ENCODE measurements around the gene THSD4.
A peak's percentile ranks its signal among the peaks of the same experiment; 100 is the strongest.
"Not testable (repeated sequence)": the region's sequence is repeated elsewhere in the genome, so short reads cannot be mapped to it uniquely, and the experiment has no call there.

THSD4 gene

GRCh38 chr15:71713191-71713809 is 598.0 kb downstream of the THSD4 start:
- DNase-seq: no peak

GRCh38 chr15:71715914-71716313 is 600.6 kb downstream of the THSD4 start:
- DNase-seq: no peak

DNA sequence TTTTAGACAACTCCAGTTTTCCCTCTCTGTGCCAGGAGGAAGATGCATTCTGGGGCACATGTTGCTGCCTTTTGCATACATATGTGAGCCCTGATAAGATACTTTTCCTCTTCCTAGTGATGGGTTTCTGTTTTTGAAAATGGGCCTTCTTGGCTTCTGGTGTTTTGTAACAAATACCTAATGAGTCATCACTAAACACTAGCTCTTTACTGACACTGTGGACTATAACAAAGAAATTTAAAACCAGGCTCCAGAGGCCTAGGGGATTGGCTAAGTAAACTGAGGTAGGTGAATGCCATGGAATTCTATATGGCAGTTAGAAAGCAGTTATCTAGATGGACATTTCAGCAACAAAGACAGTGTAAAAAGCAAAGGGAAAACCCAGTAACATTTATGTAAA is 601.7 kb downstream of the THSD4 start:
- no peak for DNase-seq

DNA sequence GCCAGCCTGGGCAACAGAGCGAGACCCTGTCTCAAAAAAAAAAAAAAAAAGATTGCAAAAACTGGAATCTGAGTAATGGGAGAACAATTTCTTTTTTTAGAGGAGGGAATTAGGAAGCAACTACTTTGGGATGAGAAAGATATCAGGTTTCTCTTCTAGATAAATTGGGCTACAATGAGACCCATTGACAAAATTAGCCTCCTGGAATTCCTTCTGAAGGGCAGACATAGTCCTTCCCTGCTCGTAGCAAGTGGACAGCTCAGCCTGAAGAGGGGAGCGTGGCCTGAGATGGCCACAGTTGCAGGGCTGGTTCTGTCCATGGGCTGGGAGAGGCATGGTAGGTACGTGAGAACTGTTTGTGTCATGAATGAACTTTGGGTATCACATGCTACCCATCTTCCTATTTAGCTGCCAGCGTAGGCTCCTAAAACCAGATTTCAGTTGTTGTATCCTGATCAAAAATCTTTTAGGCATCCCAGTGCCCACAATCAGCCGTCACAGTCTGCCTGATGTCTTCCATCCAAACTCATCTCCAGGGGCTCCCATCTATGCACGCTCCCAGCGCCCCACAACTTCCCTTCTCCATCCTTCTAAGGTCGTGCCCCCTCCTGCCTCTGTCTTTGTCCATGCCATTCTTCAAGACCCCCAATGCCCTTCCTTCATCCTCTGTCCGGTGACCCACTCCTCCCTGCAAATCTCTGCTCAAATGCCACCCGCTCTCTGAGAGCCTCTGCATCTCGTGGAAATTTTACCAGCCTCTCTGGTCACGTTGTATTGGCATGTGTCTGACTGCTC is 603.0 kb downstream of the THSD4 start:
- DNase-seq: no peak

DNA sequence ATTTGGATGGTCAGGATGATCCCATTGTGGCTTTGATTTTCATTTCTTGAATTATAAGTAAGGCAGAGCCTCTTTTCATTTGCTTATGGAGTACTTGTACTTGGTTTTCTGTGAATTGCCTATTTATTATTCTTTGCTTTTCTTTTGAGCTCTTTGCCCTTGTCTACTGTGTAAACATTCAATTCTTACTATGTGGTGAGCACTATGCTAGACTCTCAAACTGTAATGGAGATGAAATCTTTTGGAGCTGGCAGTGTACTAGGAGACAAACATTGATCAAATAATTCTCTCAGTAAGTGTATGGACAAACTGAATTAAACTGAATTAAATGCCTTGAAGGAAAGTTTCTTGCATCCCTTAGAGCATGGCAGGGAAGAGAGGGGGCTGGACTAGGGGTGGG is 608.1 kb downstream of the THSD4 start:
- no peak for DNase-seq

DNA sequence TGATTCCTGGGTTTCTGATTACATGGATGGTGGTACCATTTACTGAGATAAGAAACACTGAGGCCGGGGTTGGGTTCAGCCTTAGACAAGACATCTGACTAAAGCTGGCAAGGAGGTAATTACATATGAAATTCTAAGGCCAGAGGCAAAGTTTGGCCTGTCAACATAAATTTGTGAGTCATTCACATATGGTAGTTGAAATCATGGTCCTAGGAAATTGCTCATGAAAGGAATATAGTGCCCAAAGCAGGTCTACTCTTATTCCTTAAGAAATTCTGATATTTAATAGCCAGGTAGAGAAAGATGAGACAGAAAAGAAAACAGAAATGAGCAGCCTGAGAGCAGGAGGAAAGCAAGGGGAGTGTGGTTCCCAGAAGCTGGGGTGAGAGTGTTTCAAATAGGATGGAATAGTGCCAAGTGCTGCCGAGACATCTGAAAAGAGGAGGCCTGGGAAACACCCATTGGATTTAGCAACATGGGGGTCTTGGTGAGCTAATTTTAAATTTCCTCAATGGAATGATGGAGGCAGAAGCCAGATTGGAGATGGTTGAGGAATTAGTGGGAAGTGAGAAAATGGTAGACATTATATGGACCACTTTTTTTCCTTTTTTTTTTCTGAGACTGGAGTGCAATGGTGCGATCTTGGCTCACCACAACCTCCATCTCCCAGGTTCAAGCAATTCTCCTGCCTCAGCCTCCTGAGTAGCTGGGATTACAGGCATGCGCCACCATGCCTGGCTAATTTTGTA is 610.1 kb downstream of the THSD4 start:
- DNase-seq: not testable (repeated sequence)

DNA sequence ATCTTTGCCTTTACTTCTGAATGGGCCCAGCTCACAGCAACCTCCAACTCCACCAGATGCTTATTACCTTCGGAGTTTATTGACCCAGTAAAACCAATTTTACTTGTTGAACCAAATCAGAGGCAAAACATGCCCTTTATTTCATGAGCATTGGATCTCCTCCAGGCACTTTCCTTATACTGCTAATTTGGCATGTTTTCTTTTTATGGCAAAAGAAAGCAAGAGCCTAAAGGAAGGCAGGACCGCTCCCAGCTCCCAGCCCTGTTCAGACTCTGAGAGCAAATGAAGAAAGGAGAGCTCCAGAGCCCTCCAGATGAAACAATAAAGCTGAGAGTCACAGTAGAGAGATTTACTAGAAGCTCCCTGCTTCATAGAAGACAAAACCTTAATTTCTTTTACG is 613.6 kb downstream of the THSD4 start:
- DNase-seq: no peak

- no peak for DNase-seq
These were observed 614.0 kb downstream of the THSD4 start for GRCh38 chr15:71729319-71729718.

GRCh38 chr15:71730277-71731144 is 615.2 kb downstream of the THSD4 start:
- DNase-seq: no peak

GRCh38 chr15:71732636-71733035 is 617.4 kb downstream of the THSD4 start:
- no peak for DNase-seq

DNA sequence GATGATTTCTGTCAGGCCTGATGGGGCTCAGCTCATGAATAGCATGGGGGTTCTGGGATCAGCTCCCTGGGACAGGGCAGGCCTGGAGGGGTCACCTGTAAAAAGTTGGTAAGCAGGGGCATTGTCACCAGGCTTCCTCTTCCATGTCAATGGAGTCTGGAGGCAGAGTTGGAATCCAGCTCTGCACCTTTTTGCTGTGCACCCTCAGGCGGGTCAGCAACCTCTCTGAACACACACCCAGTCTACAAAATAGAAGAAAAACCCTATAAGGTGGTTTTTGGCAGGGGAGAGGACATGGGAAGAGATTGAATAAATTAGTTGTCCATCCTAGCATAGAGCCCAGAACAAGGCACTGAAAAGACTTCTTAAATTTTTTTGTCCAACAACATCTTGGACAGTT is 617.9 kb downstream of the THSD4 start:
- DNase-seq: no peak

DNA sequence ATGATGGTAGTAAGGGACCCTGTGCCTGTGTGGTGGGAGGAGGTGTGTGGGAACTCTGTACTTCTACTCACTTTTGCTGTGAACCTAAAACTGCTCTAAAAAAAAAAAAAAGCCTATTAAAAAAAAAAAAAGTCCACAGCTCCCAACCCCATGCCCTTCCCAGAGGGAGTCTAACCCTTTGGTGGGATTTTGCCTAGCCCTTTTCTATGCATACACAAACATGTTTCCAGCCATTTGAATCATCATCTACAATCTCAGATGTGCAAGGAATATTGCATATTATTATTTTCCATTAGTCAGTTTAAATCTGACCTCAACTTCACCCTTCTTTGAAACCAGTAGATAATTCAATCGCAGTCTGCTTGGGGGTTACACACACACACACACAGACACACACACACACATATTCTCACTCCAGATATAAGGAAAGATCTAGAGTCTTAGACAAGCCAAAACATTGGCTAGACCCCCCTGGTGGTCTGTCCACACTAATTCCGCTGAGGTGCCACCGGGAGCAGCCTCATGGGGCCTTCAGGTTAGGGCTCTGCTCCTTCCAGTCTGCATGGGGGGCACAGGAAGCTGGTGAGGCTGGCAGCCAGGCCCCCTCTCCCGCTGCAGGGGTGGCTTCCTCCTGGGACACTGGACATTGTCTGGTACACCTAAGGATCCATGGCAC is 619.6 kb downstream of the THSD4 start:
- no peak for DNase-seq

GRCh38 chr15:71735385-71735757 is 620.1 kb downstream of the THSD4 start:
- DNase-seq: no peak

GRCh38 chr15:71736286-71736947 is 621.1 kb downstream of the THSD4 start:
- DNase-seq: no peak

GRCh38 chr15:71737761-71738160 is 622.5 kb downstream of the THSD4 start:
- DNase-seq: no peak

DNA sequence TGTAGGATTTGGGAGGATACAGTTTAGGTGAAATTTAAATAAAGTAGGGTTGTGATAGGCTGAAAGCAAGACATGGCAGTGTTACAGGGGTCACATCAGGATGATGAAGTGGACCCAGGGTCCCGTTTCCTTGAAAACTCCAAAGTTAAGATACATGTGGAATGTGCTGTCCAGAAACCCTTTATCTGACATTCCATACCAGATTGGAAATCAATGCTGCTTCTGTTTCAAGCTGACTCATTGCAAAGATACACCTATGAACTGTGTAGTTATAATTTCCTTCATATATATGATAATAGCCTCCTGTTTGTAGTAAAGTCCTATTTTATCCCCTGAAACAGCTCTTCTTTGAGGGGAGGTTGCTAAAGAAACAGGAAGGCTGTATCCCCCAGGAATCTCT is 624.1 kb downstream of the THSD4 start:
- no peak for DNase-seq

GRCh38 chr15:71742964-71743363 is 627.7 kb downstream of the THSD4 start:
- DNase-seq: no peak

- DNase-seq: peak; percentile 21
These were observed 628.7 kb downstream of the THSD4 start for GRCh38 chr15:71743861-71744382.

DNA sequence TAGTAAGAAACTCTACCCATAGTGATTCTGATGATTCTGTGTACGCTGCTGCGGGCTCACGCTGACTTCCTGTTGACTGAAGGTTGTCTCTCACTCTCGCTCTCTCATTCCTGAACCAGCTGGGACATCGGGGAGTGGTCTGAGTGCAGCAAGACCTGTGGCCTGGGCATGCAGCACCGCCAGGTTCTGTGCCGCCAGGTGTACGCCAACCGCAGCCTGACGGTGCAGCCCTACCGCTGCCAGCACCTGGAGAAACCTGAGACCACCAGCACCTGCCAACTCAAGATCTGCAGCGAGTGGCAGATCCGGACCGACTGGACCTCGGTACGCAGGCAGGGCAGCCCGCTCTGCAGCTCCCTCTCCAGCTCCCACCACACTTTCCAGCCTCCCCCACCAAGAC is 631.4 kb downstream of the THSD4 start:
- DNase-seq: no peak

DNA sequence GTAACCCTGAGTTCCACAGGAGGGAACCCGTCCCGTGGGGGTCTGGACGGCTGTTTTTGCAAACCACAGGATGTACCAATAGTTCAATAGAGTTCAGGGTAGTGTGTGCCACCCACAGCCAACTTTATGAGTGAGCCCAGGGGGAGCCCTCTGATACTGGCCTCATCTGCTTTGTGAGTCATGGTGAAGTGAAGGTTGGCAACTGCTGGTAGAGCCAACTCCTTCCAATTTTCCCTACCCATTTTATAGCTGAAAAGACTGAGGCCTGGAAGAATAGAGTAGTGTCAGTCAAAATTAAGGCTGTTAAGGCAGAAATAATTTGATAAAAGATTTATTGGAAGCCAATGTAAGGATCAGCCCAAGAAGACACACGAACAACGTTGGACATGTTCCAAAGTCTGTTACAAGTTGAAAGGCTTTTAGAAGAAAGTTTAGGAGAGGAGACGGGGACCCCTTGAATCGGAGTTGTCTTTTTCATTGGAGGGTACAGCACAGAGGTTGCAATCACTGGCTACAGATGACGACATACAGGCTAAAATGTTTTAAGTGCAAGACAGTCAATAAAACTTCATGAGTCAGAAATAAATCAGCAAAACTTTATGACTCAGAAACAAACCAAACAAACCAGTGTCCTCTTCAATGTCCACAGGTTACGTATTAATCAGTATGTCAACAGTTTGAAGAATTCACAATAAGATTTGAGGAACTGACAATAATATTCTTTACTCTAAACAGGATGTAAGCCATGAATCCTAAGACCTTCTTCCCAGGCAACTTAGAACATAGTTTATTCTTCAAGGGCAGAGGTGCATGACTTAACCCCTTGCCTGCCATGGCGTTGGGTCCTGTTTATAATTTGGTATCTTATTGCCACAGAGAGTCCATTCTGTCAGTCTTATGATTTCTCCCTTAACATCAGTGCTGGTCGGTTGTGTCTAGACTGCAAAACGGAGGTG is 632.1 kb downstream of the THSD4 start:
- DNase-seq: no peak

All from activated CD4-positive, alpha-beta T cell treated with anti-CD3 and anti-CD28 coated beads for 1 hour (primary cell).